Cerebellar nuclear complex (tissue), 1 donor: ENCODE data around the gene ACAP1.

Experiments used
- DNase-seq, 2 experiments: peaks; one replicate each; lab custom pipeline; 2025; lab: John Stamatoyannopoulos, UW

The ACAP1 gene

GRCh38 chr17:7391307-7391706 is 55.0 kb downstream of the ACAP1 start:
- DNase-seq: no peak

DNA sequence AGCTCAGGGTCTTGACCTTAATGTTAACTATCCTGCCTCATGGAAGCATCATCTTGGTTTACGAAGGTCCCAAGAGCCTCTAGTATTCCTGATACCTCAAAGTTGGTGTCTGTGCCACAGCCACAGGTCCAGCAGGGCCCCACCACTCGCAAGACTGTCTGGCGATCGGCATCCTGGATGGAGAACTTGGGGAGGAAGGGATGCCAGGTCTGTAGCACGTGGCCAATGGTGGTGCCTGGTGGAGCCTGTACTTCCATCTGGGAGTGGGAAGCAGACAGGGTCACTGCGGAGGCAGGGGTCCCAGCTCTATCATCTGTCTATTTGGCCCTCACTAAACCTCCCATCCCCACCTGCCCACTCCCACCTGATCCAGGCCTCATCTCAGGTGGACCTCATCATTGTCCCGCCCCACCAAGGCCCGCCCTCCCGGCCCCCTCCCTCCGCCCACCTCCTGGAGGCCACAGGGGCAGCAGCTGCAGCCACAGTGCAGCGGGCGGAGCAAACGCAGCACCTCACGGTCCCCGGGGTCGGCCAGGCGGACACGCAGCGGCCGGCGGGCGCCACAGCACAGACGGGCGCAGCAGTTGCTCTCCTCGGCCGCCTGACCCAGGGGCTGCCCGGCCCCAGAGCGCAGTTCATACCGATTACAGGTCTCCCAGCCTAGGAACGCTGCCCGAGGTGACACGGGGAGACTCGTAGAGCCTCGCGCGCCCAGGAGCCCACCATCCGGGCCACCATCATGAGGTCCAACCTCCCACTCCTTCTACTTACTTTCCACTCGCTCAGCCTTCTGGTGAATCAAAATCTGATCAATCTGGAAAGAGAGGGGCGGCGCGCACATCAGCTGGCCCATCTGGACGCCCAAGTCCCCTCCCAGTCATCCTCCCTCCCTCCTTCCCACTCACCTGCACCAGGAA is 56.6 kb downstream of the ACAP1 start:
- DNase-seq: no peak

- DNase-seq: no peak
Measured at GRCh38 chr17:7393613-7394451, 57.5 kb downstream of the ACAP1 start.

GRCh38 chr17:7394452-7395191 is 58.3 kb downstream of the ACAP1 start, which contains the start of gene PLSCR3:
PLSCR3 (minus strand) TSS chr17:7394525; CDS start chr17:7394110, 415 bp downstream.
- DNase-seq: peak in 1 of 2 experiments; percentile 46

GRCh38 chr17:7396147-7396546 is 59.8 kb downstream of the ACAP1 start:
- no peak for DNase-seq

- no peak for DNase-seq
Measured at GRCh38 chr17:7398612-7399011, 62.3 kb downstream of the ACAP1 start.
